GM19324 (cell line): Measurements from ENCODE around the gene ZNF467.

Experiments used
- ATAC-seq: cut with Tn5 transposase; IDR thresholded peaks from one replicate; pipeline ENCODE4 v1.9.1; 2021; ENCODE audit warnings: mild to moderate bottlenecking, moderate library complexity; ENCODE audit not compliant: unreplicated experiment, low FRiP score

ZNF467 gene

DNA sequence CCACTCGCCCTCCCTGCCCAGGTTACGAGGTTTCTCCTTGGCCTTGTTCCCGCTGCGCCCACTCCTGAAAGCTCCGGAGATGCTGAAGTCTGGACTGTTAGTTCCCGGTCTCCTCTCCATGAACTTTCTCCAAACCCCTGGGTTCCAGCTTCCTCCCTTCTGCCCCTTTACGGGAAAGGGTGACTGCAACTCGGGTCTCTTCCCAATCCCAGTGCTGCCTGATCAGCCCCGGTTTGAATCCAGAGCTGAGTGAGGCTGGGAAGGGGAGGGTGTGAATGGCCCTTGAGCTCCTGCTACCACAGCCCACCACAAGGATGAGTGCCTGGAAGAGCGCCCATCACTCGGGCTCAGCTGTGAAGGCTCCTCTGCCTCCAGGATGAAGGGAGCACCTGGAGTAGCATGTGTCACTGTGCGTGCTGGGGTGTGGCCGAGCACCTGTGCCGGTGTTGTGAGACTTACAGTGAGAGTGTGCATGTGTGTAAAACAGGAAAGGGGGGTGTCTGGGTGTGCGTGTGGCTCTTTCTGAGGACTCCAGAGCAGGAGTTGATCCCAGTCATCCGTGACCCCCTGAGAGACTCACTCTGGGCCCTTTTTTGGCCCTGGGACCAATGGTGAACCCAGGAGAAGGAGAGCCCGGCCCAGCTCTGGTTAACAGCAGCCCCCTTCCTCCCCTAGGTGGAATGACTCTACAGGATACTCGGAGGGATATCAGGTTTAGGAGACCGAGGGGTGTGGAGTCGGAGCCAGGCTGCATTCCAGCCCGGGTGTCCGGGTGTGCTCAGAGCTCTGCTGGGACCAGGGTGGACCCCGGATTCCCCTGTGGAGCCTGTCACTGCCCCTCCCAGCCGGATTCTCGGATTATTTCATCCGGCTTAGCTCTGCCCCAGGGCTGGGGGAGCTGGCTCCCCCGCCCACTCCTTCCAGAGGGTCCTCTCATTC is 1.1 kb upstream of the ZNF467 start:
- ATAC-seq: no peak

DNA sequence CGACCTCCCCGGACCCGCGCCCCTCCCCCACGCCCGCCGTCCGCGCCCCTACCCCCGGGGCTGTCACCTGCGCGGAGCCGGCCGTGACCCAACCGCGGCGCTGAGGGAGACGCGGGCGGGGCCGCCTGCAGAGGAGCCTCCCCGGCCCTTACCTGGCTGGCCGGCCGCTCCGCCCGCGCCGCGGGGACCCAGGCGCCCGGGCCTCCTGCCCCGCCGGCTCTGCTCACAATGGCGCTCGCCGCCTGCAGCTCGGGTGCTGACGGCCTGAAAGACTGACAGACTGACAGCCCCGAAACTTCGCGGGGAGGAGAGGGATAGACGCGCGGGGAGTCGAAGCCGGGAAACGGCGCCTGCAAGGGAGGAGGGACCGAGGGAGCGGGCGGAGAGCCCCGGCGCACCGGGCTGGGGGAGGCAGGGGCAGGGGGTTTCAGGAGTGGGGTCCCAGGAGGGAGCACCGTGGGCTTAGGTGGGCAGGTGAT is 393 bp downstream of the ZNF467 start:
- ATAC-seq: no peak

DNA sequence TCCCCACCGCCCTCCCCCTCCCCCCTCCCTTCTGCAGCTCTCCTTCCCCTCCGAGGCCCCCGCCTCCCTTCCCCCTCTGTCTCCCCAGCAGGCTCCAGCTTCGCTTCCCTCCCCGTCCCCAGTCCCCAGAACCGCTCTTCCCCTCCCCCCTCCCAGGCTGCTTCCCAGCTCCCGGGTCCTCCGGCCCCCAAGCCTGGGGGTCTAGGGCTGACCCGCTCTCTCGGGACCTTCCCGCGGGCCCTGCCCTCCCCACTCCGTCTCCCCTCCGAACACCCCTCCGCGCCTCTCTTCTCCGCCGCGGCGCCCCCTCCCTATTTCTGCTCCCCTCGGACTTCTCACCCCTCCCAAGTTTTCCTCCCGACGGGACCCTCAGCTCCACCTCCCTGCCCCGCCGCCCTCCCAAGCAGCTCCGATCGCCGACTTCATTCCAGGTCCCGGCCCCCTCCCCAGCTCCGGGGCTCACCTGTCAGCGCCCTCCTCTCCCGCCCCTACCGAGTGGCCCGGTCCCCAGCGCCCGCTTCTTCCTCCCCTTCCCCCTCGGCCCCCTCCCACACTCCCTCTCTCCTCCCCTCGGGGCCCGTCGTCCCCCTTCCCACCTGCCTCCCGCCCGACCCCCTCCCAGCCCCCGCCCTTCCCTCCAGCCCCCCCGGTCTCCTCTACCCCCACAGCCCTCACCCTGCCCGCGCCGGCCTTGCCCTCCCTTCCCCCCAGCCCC is 990 bp downstream of the ZNF467 start:
- no peak for ATAC-seq

DNA sequence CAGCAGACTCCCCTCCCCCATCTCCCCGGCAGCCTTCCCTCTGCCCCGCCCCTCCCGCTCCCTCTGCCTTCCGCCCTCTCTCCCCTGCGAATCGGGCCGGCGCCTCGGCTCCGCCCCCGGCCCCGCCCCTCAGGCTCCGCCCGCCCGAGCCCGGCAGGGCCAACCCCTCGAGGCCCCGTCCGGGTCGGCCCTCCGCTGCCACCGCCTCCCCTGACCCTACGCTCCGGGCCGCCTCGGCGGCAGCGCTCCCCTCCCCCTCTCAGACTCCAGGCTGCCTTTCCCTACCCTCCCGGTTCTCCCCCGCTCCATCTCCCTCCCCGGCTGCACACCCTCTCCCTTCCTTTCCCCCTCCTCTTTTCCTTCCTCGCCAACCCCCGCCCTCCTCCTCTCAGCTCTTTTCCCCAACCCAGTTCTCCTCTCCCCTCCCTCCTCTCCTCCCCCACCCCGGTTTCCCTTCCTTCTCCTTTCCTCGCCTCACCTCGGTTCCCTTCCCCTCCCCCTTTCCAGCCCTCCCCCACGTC is 1.6 kb downstream of the ZNF467 start:
- peak; percentile 94 for ATAC-seq

DNA sequence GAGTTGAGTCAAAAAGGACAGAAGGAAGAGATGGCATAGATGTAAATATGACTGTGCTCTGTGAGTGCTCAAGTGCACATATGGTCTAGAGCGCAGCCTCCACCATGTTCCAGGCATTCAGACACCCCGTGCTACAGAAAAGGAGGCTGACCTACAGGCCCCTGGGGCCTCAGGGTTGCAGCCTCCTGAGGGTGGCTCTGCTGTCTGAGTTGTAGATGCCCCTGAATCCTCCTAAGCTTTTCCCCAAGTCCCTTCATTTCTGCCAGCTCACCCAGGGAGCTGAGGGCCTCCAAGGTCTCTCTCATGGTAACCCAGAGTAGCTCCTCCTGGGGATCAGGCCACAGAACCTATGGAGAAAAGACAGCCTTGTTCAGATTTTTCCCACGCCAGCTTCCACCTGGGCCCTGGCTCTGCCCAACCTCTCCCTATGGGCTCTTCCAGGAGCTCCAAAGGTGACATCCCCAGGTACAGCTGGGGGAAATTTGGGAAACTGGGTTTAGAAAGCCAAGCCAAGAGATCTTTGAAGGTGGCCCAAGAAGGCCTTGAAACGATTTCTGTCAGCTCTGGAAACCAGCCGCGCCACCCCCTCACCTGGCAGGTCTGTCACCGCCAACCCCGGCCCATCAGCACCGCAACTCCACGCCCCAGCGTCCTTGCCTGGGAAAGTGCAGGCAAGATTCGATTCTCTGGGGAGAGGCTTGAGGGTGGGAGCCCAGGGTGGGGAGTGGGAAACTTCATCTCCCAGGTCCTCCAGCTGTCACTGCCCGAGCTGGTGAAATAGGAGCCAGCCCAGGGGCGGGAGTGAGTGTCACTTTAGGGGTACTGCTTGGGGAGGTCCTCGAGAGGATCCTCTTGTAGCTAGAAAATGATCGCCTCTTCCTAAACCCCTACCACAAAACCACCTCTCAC is 2.4 kb downstream of the ZNF467 start:
- peak; percentile 6 for ATAC-seq

DNA sequence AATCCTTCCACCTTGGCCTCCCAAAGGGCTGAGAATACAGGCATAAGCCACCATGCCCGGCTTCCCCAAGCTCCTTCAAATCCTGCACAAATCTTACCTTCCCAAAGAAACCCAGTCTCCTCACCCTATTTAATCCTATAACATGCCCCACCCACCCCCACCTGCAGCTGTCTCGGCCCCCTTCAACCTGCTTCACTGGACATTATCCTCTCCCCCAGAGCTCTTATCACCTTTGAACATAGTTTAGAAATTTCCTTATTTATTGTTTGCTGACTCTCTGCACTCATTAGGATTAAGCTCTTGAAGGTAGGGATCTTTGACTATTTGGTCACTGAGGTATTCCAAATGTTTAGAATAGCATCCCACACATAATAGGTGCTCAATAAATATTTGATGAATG is 3.5 kb downstream of the ZNF467 start:
- no peak for ATAC-seq

DNA sequence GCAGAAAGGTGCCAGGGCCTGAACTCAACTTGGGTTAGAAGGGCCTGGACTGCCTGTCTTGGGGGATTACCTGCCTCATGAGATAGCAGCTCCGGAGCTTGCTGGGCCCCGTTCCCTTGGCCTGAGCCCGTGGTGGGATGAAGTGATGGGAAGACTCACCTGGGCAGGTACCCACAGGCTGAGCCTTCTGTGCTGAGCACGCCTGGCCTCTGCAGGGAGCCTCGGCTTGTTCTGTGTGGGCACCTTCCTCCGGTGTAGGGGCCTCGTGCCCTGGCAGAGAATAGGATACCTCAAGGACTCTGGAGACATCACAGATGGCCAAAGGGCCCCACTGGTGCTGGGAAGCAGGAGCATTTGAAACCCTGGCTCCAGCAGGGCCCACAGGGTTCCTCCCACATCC is 4.5 kb downstream of the ZNF467 start:
- ATAC-seq: no peak

DNA sequence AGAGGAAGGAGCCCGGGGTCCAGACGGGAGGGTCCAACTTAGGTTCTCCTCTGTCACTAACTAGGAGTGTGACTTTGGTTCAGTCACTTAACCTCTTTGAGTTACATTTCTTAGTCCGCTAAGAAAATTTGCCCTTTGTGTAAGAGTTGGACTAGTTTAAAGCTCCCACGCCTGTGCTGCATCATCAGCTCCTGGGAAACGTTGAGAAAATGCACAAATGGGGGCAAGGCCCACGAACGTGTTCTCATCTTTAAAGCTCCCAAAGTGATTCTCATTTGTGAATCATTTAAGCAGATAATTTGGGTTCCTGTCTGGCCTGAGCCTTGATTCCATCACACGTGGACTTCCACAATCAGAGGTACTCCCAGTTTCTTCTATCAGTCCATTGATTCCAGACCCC is 6.3 kb downstream of the ZNF467 start:
- ATAC-seq: no peak

DNA sequence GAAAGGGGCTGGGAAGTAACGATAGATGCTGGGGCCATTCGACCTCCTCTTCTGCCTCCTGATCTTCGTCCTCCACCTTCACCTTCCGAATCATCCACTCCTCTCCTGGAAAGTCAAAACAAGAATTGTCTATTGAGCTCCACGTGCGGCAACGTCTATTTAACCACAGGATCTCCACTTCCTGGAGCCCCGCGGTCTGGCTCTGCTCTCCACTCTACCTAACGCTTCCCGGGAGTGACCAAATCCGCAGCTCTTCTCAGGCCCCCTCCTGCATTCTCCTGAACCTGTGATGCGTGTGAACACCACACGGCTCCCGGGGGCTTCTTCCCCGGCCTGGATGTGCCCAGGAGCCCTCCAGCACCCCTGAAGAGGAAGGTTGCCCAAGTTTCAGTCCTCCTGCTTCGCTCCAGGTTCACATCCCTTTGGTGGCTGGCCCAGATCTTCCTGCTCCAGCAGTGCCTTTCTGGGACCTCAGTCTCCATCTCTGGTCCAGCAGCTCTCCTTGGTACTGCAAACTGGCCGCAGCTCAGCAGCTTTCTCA is 7.2 kb downstream of the ZNF467 start:
- no peak for ATAC-seq

DNA sequence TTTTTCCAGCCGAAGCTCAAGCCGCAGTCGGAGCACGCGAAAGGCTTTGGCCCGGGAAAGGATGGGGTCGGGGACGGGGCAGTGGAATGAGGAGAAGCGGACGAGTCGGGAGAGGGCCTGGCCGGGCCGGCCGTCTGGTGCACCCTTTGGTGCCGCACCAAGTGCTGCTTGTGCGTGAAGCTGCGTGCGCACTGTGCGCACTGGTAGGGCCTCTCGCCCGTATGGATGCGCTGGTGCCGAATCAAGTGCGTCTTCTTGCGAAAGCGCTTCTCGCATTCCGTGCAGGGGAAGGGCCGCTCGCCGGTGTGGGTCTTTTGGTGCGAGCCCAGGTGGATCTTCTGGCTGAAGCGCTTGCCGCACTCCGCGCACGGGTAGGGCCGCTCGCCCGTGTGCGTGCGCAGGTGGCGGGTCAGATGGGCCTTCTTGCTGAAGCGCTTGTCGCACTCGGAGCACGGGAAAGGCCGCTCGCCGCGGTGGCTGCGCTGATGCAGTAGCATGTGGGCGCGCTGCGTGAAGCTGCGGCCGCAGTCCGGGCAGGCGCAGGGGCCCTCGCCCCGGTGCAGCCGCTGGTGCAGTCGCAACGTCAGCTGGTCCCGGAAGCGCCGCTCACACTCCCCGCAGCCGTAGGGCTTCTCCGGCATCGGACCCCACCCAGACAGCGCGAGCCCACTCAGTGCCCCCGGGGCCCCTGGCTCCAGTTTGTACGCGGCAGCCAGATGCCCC is 7.8 kb downstream of the ZNF467 start:
- no peak for ATAC-seq

DNA sequence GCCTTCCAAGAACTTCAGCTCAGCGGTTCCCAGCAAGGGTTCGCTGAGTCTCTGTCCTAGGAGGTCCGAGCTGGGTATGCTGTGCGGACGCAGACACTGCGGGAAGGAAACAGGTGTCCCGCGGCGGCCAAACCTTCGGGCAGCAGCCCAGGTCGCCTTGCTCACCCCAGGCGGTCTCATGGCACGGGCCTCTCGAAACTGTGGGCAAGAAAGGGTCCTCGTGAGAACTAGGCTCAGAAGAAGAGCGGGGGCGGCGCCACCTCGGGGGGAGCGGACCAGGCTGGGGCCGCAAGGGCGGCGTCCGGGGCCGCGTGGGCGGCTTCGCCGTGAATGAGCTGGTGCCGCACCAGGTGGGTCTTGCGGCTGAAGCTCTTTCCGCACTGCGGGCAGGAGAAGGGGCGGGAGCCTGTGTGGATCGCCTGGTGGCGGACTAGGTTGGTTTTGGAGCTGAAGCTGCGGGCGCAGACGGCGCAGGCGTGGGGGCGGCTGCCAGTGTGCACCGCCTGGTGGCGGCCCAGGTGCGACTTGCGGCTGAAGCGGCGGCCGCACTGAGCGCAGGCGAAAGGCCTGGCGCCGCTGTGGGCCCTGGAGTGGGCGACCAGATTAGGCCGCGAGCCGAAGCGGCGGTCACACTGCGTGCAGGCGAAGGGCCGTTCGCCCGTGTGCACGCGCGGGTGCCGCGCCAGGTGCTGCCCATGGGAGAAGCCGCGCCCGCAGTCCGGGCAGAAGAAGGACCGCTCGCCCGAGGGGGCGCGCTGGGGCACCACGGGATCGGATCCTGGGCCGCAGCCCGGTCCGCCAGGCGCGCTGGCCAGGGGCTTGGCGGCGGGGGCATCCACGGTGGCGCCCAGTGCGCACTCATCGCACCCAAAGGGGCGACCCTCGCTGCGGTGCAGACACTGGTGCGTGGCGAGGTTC is 8.6 kb downstream of the ZNF467 start:
- no peak for ATAC-seq

DNA sequence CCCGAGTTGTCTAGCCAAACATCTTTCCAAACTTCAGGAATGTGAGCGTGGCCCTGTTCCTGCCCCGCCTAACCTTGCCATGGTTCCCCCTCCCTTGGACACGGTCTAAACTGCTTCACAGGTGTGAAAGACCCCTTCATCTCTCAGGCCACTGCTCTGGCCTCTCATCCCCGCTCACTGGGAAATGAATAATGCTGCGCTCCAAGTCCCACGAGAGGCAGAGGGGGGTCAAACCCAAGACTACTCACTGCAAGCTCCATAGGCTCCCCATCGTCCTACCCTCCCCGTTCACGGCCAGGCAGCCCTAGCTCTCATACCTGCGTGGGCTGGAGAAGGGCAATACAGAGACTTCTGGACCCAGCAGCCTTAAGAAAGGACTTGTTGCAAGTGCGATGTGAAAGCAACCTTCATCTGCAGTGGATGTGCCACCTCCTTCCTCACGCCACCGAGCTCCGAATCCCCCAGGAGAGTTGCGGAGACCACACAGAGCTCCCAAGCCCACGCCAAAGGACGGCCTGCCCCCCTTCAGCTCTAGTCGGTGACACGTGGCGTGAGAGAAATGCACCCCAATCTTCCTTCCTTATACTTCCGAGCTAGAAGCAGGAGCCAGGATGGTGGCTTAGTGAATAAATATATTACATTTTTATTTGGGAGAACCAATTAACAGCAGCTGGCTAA is 9.7 kb downstream of the ZNF467 start:
- no peak for ATAC-seq

DNA sequence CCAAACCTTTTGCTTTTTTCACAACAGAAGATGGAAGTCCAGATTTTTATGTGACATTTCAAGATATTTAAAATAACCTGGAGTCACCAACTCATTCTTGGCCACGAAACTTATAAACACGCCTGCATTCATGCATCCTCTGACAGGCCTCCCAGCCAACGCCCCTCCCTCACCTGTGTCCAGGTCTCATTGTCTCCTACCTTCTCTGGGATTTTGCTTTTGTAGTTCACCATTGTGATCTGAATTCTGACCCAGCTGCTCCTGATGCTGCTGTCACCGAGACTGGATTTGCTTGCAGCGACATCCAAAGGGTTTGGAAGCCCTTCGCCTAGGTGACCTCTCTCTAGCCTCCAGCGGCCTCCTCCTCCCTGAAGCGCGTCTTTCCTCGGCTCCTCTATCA is 10.8 kb downstream of the ZNF467 start:
- no peak for ATAC-seq

DNA sequence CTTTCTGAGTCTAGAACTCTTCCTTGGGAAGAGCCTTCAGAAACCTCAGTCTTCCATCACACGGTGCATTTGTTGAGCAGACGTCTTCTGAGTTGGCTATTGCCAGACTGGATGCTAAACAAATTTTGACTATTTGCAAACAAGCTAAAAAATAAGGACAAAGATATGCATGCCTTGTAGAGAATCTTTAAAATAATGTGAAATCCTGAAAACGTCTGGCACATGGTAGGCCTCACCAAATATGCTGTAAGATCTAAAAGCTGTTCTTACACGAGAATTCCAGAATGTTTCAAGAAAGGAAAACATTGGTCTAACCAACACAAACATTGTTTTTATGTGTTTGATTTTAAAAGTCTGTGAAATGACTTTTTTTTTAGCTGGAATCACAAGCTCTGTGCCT is 11.3 kb downstream of the ZNF467 start:
- ATAC-seq: no peak

DNA sequence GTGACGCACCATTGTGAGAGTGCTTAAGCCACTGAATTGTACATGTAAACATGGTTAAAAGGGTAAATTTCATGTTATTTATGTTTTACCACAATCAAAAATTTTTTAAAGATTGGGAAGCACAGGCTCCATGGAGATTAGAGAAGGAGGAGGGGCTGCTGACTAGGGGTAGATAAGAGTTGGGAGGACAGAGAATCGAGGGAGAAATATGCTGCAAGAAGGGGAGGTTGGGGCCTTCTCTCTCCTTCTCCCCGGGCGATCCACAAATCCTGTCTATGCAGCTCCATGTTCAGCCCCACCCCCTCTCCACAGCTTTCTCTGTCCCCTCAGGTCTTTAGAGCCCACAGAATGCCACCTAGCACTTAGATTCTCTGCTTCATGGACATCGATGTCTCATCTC is 12.1 kb downstream of the ZNF467 start:
- ATAC-seq: no peak

DNA sequence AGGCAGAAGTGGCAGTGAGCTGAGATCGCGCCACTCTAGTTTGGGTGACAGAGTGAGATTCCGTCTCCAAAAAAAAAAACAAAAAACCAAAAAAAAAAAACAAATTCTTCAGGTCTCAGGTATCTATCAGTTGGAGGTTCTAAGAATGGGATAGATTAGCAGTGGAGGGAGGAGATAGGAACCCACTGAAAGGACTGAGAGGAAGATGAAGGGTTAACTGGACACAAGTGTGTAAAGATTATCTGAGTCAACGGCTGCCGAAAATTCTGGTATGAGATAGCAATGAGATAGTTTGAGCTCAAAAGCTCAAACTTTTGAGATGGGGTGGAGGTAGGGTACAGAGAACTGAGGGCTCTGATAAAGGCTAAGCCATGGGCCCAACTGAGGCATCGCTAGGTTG is 12.8 kb downstream of the ZNF467 start:
- ATAC-seq: no peak

DNA sequence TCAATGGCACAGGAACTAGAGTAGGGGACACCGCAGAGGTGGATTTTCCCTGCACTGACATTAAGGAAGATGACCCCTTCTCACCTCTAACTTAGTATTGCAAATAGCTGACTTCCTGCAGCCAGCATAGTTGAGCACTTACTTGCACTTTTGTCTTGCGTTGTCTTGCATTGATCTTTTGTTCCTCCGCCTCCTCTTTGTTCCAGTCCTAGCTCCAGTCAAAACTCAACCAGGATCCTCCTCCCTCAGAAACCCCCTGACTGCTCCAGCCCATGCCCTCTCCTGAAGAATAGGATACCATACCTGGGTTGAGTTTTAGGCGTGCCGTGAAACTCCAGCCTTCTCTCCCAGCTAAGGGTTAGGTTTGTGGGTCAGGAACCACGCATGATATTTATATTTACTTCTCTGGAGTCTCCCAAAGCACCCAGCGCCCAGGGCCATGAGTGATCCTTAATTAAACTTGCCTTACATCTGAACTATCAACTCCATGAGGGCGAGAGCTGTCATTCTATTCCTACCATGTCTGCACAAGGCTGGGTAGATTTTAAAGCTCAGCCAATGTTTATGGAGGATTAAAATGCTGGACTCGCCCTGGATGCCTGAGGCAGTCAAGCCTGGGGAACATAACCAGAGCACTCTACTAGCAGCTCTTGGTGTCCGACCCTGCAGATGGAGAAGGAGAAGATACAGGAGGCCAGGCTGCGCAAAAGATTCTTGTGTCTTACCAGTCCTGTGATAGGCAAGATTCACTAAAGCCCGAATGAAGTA is 14.1 kb downstream of the ZNF467 start:
- no peak for ATAC-seq
